Mesodermal cell (in vitro differentiated cells): ENCODE measurements around the gene SNN.
A peak's percentile ranks its signal among the peaks of the same experiment; 100 is the strongest.

Source experiments
- H3K27ac ChIP-seq: 2 replicates; pipeline ENCODE4 v1.7.0; 2013; ENCODE audit warnings: mild to moderate bottlenecking, low read depth, low read length, moderate library complexity; ENCODE audit not compliant: severe bottlenecking
- H3K36me3 ChIP-seq: 2 replicates; pipeline ENCODE4 v1.7.1; 2013; ENCODE audit warnings: mild to moderate bottlenecking, low read length, moderate library complexity; ENCODE audit not compliant: control insufficient read depth, insufficient read depth
- H3K4me1 ChIP-seq: one replicate; pipeline ENCODE4 v1.7.1; 2013; ENCODE audit warnings: mild to moderate bottlenecking, low read length; ENCODE audit not compliant: insufficient read depth, control insufficient read depth, poor library complexity, severe bottlenecking
- H3K4me3 ChIP-seq: 2 replicates; pipeline ENCODE4 v1.7.0; 2013; ENCODE audit warnings: low read length, control low read depth, mild to moderate bottlenecking; ENCODE audit not compliant: insufficient read depth, poor library complexity, severe bottlenecking; ENCODE audit errors: extremely low read depth
- H3K9me3 ChIP-seq: 2 replicates; pipeline ENCODE4 v1.7.1; 2013; ENCODE audit warnings: mild to moderate bottlenecking, low read length, moderate library complexity; ENCODE audit not compliant: control insufficient read depth
- WGBS, 2 experiments: methylation state at CpG; one replicate each; pipeline ENCODE4 v1.1.5; 2013; ENCODE audit warnings: missing lambda C conversion rate in 2 of 2; ENCODE audit not compliant: insufficient coverage in 2 of 2; 5-methylcytosine and 5-hydroxymethylcytosine counted together

SNN gene

DNA sequence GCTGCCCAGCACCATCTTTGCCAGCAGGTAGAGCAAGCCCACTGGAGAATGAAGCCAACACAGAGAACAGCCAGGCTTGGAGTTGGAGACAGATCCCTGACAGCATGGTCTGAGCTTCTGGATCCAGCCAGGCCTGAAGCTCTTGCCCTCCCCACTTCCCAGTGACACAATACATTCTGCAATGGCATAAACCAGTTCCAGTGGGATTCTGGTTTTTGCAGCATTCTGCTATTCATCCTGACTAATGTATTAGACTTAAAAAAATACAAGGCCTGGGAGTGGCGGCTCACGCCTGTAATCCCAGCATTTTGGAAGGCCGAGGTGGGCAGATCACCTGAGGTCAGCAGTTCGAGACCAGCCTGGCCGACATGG, 41.0 kb upstream of the SNN start:
- WGBS, 2 experiments, result 89 to 91% methylated on average over 4 of the region's 5 CpGs
- H3K27ac ChIP-seq, result no peak overlapping the region
- H3K9me3 ChIP-seq, result no peaks in the 10 kb centered on the region
- no peaks in the 10 kb centered on the region for H3K36me3 ChIP-seq
- H3K4me3 ChIP-seq, result no peak overlapping the region
- peaks cover 12% of the 10 kb centered on the region for H3K4me1 ChIP-seq

GRCh38 chr16:11627822-11628457, 40.3 kb upstream of the SNN start:
- Histone ChIP-seq H3K27ac (no peak overlapping the region), H3K4me1 (peaks cover 19% of the 10 kb centered on the region), H3K9me3 (no peaks in the 10 kb centered on the region), H3K4me3 (no peak overlapping the region), H3K36me3 (no peaks in the 10 kb centered on the region)
- WGBS, 2 experiments, result 90 to 92% methylated on average over 9 to 11 of the region's 15 CpGs

DNA sequence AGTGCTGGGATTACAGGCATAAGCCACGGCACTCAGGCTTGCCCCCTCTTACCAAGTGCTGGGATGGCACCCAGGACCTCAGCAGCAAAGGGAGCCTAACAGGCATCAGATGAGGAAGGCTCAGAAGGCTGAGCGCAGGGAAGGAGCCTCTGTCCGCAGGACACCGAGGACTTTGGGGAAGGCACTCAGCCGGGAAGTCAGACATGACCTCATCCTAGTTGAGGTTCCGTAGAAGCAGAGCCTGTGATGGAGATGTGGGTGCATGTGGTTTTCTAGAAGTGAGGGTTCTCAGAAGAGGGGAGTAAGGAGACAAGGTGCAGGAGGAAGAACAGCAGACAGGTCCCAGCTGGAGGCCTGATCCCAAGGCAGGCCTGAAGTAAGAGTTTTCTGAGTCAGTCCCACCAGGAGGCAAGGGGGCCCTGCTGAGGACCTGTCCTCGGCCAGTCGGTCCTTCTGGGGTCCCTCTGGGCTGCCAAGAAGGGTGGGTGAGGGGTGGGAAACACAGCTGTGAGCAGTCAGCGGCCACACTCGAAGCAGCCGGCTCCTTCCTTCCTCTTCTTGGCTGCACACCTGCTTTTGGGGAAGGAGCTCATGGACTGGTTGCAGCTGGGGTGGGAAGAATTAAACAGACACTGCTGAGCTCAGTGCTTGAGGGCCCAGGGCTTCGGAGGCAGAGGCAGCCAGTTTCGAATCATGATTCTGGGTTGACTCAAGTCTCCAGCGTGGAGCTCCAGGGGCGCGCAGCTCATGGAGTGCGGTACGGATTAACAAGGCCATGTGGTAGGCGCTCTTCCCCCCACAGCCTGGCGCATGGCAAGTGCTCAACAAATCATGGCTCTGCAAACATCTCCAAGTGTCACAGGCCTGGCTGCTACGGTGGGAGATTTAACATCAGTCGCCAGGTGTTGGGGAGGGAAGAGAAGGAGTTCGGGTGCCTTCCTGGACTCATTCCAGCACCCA, 38.9 kb upstream of the SNN start:
- Histone ChIP-seq H3K4me1 (peaks cover 24% of the 10 kb centered on the region), H3K36me3 (no peaks in the 10 kb centered on the region), H3K27ac (no peak overlapping the region), H3K4me3 (no peak overlapping the region), H3K9me3 (no peaks in the 10 kb centered on the region)
- WGBS, 2 experiments, result 91 to 94% methylated on average over 13 to 21 of the region's 23 CpGs

- H3K4me3 ChIP-seq, result no peak overlapping the region
- no peak overlapping the region for H3K27ac ChIP-seq
- H3K4me1 ChIP-seq, result peaks cover 24% of the 10 kb centered on the region
- no peaks in the 10 kb centered on the region for H3K36me3 ChIP-seq
- 96% methylated on average over 8 to 10 of the region's 12 CpGs for WGBS, 2 experiments
- no peaks in the 10 kb centered on the region for H3K9me3 ChIP-seq
These were observed 38.0 kb upstream of the SNN start for GRCh38 chr16:11630046-11630767.

- WGBS, 2 experiments, result 92 to 98% methylated on average over 6 of the region's 6 CpGs
- H3K36me3 ChIP-seq, result no peaks in the 10 kb centered on the region
- H3K27ac ChIP-seq, result no peak overlapping the region
- H3K4me3 ChIP-seq, result no peak overlapping the region
- no peaks in the 10 kb centered on the region for H3K9me3 ChIP-seq
- peaks cover 24% of the 10 kb centered on the region for H3K4me1 ChIP-seq
These were observed 37.5 kb upstream of the SNN start for GRCh38 chr16:11630768-11631056.

GRCh38 chr16:11631214-11631613, 37.0 kb upstream of the SNN start:
- Histone ChIP-seq H3K4me3 (no peak overlapping the region), H3K27ac (no peak overlapping the region), H3K36me3 (no peaks in the 10 kb centered on the region), H3K4me1 (peaks cover 24% of the 10 kb centered on the region), H3K9me3 (no peaks in the 10 kb centered on the region)
- WGBS, 2 experiments, result 90 to 94% methylated on average over 4 to 6 of the region's 7 CpGs

- H3K4me1 ChIP-seq, result peaks cover 21% of the 10 kb centered on the region
- peak overlapping the region; percentile 80 for H3K27ac ChIP-seq
- 51 to 69% methylated on average over 14 of the region's 15 CpGs for WGBS, 2 experiments
- H3K4me3 ChIP-seq, result no peak overlapping the region
- H3K9me3 ChIP-seq, result no peaks in the 10 kb centered on the region
- no peaks in the 10 kb centered on the region for H3K36me3 ChIP-seq
These were observed 35.8 kb upstream of the SNN start for GRCh38 chr16:11632455-11632939.

GRCh38 chr16:11633113-11633512, 35.1 kb upstream of the SNN start:
- Histone ChIP-seq H3K36me3 (no peaks in the 10 kb centered on the region), H3K27ac (peak overlapping the region; percentile 80), H3K4me3 (no peak overlapping the region), H3K9me3 (no peaks in the 10 kb centered on the region), H3K4me1 (peaks cover 19% of the 10 kb centered on the region)
- WGBS, 2 experiments, result 86 to 92% methylated on average over 2 to 3 of the region's 3 CpGs

- H3K27ac ChIP-seq, result no peak overlapping the region
- peaks cover 15% of the 10 kb centered on the region for H3K4me1 ChIP-seq
- WGBS, 2 experiments, result 92 to 94% methylated on average over 4 of the region's 6 CpGs
- H3K9me3 ChIP-seq, result no peaks in the 10 kb centered on the region
- H3K36me3 ChIP-seq, result no peaks in the 10 kb centered on the region
- no peak overlapping the region for H3K4me3 ChIP-seq
These were observed 33.9 kb upstream of the SNN start for GRCh38 chr16:11634312-11634711.

DNA sequence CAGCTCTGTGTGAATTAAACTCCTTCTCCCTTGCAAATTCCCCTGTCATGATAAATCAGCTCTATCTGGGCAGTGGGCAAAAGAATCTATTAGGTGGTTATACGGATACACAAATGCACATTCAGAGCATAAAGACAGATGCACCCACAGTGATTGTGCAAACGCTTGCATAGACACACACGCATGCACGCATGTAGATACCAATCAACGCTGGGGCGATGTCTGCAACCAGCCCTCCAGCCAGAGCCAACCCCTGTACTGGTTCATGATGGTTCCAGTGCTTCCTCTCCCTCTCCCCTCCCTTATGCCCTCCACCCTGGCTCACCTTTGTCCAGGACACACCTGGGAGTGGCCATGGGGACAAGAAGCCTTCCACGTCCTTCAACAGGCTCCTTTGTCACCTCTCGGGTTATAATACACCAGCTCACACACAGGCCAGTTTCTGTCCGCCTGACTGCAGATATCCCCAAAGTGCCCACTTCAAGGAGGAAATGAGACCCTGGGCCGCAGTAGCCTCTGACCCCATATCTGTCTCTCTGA, 33.1 kb upstream of the SNN start:
- H3K4me3 ChIP-seq, result no peak overlapping the region
- no peak overlapping the region for H3K27ac ChIP-seq
- 89 to 95% methylated on average over 9 to 10 of the region's 10 CpGs for WGBS, 2 experiments
- H3K36me3 ChIP-seq, result no peaks in the 10 kb centered on the region
- H3K4me1 ChIP-seq, result peaks cover 18% of the 10 kb centered on the region
- H3K9me3 ChIP-seq, result no peaks in the 10 kb centered on the region
